Fibroblast of skin of right biceps (primary cell): Measurements from ENCODE around the gene SLFN11.
"Not testable (repeated sequence)": the region's sequence is repeated elsewhere in the genome, so short reads cannot be mapped to it uniquely, and the experiment has no call there.

ENCODE experiments used
- DNase-seq: peaks from one replicate; pipeline ENCODE4 v3.0.0-alpha.2; 2013

SLFN11 gene

DNA sequence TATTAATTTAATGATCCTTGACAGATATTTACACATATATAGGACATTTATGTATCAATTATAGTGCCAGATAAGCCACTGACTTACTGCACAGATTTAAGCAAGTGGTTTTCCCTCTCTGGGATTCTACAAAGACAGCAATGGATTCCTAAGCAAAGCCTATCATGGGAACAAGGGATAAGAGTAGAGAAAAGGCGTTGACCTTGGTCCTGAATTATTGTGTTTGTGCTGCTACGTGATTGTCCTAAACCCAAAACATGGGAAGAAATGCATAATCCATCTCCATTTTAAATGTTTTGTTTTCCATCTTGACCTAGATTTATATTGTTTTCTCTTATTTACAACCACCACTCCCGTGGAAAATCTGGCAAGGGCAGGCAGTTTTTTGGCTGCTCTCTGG lies 14.0 kb downstream of the SLFN11 start:
- no peak for DNase-seq

DNA sequence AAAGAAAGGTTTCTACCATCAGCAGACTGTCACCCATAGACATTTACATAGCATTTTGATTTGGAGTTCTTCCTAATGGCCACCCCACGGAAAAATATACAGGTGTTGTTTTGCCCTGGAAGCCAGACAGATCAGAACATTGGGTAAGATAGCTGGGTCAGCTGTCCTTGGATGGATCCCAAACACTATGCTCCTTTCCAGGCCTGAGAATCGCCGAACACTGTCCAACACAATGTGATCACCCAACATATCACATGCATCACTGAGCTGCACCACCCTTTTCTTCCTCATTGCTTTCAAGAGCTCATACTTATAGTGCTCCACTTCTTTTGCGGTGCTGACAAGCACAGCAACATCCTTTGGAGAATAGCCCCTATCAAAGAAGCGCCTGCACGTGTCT lies 21.1 kb downstream of the SLFN11 start:
- no peak for DNase-seq

DNA sequence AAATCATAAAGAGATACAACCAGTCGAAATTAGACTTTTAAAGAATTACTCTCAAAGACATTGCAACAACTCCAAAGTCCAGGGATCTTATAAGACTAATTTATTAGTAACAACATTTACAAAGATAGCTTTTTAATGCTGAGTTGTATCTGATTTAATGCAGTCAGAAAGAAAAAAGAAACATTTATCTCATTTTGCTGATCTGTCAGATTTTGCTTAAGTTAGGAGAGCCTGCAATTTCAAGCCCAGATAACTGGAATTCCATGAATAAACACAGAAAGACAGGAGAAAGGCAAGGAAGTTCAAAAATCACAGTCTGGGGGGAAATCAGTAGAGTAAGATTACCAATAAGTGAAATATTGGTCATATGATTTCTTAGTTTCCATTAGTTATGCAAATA lies 22.9 kb downstream of the SLFN11 start:
- no peak for DNase-seq

DNA sequence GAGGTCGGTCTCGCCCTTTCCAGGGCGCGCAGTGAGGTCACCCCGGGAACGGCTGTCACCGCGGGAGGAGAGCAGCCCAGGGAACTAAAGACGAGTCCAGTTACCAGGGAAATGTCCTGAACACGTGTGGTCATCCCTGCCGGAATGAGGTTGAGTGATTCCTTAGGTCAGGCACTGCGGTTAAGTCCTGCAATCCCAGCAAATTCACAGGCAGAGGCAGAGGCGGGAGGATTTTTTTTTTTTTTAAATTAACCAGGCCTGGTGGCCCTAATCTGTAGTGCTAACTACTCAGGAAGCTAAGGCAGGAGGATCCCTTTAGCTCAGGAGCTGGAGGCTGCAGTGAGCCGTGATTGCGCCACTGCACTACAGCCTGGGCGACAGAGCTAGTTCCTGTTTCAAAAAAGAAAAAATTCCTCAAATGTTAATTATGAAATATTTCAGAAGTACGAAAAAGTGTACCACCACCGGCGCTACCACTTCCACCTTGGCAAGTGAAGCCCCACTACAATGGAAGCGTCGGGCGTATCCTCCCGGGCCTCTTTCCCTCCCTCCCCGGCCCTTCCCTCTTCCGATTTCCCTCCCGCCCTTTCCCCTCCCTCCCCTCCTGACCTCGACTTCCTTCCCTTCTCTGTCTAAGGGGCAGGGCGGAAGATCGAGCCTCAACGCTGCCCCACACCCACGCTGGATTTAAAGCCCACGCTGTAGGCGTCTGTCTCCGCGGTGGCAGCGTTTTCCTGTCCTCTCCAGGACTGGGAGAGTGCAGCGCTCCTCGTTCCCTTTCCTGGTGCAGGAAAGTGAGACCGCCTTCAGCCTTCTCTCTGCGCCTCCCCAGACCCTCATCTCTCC lies 27.3 kb downstream of the SLFN11 start:
- DNase-seq = peak; percentile 56

DNA sequence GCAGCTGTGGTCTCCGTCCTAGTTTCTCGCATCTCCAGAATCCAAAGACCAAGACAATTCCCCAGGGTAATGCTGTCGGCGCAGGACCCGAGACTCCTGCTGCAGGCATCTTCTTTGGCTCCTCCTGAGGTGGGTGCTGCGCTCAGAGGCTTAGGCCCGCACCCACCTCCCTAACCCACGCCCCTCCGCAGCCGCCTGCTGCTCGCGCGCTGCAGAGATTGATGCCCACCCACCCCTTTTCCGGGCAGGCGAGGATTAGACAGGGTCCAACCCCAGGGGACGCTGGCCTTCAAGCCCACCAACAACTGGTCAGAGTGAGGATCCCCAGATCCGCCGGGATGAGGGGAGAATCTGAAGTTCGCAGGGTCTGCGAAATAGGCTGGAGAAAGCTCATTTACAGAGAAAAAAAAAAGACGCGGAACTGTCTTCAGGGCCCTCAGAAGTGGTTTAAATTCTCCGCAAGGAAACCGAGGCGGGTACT lies 27.9 kb downstream of the SLFN11 start:
- DNase-seq = no peak

DNA sequence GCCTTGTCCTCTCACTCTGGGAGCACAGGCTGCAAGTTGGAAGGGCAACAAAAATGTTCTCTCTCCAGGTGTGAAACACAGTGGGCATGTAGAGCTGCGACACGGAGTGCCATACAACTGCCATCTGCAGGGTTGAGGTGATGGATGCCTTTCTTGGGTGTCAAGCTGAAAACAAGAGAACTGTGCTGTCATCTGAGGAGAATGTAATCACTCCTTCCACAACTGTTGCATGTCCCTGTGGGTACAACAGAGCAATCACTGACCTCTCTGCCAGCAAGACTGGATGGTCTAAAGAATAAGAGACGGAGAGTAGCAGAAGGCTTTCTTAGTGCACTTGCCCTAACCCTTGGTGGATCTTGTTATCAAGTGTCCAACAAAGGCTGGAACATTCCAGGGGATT lies 29.2 kb downstream of the SLFN11 start:
- no peak for DNase-seq

DNA sequence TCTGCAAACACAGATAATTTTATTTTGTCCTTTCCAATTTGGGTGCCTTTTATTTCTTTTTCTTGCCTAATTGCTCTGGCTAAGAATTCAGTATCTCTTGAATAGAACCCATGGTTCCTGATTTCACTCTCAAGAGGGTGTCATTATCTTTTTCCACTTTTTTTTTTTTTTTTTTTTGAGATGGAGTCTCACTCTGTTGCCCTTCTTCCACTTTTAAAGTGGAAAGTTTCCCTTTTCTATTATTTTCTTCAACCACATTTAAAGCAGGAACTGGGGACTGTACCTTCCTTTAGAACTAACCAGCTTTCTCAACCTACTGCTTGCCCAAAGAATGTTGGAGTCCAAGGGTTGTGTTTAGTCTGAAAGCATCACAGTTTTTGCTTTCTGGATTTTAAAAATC lies 31.1 kb downstream of the SLFN11 start:
- DNase-seq = no peak

DNA sequence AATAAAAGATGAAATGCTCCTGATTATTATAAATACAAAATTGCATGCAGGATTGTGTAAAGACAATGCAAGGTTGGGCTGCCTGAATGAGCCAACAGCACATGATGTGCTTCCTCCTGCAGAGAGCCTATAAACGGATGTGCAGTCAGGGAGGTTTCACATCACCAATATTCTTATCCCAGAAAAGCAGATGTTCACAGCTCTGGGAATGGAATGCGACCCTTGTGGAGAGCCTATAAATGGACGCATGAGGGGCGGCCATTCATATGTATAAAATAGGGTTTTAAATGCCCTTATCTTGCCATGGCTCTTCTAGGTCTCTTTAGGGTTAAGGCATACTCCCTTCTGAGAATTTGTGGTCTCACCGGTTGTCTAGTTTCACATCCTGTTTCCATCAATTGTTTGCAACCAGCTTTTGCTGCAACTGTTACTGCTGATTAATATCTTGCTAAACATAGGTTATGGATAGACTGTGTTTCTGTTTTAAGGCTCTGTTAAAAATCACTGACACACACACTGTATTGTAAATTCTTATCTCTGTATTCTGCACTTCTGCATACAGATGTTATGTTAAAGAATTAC lies 31.9 kb downstream of the SLFN11 start:
- no peak for DNase-seq

DNA sequence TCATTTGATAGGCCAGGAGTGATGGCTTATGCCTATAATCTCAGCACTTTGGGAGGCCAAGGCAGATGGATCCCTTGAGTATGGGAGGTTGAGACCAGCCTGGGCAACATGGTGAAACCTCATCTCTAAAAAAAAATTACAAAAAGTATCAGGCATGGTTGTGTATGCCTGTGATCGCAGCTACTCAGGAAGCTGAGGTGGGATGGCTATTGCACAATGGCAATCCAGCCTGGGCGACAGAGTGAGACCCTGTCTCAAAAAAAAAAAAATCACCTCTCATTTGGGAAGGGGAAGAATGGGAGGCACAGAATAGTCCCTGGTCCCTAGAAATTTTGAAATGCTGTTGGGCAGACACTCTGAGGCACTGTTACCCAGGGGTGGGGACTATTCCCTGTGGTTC lies 35.2 kb downstream of the SLFN11 start:
- no peak for DNase-seq

DNA sequence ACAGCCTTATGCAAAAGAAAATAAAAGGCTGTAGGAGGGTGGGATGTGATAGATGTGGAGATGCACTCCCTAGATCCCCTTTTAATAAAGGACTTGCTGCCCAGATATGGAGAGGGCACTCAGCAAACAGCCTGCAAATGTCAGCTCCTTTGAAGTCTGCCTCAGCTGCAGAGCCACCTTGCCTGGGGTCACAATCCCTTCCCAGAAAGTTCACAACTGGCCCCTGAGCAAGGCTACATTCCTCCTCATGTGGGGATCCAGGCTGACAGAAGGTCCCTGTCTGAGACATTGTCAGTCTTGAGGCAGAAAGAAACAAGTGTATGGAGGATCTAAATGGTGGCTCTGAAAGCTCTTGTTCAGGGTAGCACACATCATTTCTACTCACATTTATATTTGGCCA lies 36.1 kb downstream of the SLFN11 start:
- DNase-seq = no peak

DNA sequence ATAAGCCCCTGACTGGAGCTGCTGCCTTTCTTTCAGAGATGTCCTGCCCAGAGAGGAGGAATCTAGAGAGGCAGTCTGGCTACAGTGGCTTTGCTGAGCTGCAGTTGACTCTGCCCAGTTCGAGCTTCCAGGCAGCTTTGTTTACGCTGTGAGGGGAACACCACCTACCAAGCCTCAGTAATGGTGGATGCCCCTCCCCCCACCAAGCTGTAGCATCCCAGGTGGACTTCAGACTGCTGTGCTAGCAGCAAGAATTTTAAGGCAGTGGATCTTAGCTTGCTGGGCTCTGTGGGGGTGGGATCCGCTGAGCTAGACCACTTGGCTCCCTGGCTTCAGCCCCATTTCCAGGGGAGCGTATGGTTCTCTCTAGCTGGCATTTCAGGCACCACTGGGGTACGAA lies 39.8 kb downstream of the SLFN11 start:
- DNase-seq = not testable (repeated sequence)

DNA sequence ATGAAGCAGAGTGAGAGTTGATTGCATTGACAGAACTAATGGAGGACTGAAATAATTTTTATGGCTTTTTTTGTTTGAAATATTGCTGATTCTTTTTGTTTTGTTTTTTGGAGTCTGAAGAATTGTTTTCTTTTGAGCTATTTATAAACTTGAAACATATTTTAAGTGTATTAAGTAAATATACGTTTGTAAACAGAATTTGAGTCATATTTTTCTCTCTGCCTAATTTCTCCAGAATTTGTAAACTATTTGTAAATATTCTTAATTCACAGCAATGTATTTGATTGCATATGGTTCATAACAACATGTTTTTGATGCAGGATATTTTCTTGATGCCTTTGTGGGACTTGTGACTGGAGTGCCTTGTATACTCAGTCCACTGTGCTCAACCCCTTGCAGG lies 50.7 kb downstream of the SLFN11 start:
- DNase-seq = no peak

DNA sequence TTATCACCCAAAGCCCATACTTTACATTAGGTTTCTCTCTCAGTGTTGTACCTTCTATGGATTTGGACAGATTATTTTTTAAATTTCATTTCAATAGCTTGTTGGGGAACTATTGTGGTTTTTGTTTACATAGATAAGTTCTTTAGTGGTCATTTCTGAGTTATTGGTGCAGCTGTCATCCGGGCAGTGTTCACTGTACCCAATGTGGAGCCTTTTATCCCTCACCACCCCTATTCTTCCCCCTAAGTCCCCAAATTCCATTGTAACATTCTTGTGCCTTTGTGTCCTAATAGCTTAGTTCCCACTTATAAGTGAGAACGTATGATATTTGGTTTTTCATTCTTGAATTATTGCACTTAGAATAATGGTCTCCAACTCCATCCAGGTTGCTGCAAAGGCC lies 57.5 kb downstream of the SLFN11 start:
- no peak for DNase-seq

DNA sequence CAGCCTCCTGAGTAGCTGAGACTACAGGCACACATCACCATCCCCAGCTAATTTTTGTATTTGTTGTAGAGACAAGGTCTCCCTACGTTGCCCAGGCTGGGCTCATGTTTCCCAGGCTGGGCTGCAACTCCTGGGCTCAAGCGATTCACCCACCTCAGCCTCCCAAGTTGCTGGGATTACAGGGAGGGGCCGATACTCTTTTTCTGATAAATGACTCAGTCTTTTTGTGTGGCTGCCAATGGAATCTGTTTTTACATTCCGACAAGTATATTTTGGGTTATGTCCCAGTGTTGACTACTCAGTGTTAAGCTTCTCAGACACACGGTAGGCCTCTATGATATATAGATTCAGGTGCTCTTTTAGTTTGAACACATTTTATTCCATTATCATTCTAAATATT lies 58.1 kb downstream of the SLFN11 start:
- peak; percentile 96 for DNase-seq

DNA sequence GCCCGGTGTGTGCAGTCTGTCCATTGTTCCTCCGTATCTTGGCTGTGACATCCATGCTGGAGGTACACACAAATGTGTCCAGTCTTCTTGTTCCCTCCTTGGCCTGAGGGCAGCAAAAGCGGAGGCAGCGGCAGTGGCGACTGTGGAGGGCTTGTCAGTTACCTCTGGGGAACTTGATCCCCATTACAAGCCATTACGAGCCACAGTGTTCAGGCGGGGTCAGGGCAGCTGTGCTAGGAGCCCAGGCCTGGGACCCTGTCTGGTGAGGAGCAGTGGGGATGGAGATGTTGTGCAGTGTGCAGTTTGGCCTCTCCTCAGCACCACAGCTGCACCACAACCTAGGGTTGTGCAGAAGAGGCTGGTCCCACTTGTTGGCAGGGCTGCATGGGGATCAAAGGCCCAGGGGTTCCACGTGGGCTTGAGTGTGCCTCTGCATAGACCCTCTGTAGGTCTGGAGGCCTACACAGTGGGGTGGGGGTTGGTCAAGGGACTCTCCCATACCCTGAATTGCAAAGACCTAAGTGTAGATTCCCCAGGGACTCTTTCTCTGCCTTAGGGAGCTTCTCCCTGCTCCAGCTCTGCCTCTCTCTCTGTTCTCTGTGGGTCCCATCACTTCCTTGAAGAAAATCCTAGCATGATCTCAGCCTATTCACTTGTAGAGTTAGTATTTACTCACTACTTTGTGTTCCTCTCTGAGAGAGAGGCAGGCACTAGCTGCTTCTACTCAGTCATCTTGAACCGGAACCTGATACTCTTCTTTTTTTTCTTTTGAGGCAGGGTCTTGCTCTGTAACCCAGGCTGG lies 58.8 kb downstream of the SLFN11 start:
- DNase-seq = peak; percentile 10

DNA sequence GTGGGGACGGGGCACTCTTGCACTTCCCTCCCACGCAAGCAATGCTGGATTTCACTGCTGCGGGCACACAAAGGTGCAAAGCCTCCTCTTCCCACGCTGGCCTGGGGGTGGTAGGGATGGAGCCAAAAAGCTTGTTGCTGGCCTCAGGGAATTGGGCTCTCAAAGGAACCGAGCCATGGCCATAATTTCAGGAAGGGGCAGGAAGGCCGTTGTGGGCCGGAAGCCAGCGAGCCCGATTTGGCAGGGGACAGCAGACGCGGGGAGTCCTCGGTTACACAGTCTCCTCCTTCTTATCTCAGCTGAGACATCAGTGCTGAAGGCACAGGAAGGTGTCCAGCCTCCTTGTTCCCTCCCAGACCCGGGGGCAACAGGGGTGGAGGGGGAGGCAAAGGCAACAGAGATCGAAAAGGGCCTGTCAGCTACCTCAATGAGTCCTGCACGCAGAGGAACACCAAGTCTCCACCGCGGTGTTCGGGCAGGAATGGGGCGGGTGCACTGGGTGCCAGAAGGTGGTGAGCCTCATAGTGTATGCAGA lies 59.5 kb downstream of the SLFN11 start:
- no peak for DNase-seq

DNA sequence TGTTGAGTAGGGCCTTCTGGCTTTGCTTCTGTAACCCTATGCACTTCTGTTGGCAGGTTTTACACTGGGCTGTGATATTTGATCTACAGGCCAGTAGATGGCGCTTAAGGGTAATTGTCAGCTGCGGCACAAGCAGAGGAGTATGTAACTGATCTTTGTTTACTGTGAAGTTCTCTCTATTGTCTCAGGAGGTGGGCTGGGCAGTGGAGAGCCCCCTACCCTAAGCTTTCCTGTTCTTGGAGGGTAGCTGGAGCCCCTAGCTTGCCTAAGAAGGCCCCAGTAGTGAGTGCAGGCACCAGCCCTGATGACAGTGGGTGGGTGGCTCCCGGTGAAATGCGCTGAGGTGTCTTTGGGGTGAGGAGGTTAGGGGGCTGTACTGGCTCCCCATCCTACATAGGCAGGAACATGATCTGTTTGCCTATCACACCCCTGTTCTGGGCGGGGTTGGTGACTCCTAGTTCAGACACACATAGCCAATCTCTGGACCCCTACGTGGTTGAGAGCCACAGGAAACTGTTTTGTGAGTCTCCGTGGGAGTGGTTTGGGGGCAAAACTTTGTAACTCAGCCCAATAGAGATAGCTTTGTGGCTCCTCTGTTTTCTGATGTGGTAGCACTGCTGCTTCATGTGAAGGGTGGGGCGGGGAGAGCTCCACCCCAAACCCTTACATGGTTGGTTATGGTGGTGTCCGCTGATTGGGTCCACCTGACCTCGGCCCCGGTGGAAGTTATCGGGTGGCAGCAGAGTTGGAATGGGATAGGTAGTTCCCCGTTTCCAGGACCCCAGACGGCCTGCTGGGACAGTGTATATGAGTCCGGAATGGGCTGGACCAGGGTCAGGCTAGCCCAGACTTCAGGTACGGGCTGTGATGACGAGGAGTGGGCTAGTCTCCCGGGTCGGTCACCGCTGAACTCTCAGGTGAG lies 60.4 kb downstream of the SLFN11 start:
- peak; percentile 68 for DNase-seq

DNA sequence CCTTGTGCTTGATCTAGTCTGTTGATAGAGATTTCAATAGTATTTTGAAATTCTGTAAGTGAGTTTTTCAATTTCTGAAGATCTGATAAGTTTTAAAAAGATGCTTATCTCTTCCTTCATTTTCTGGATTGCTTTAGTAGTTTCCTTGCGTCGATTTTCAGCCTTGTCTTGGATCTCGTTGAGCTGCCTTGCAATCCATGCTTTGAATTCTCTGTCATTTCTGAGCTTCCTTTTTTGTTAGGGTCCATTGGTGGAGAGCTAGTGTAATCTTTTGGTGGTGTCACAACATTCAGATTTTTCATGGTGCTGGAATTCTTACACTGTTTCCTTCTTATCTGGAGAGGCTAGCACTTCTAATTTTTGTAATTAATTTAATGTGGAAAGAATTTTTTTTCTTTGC lies 61.1 kb downstream of the SLFN11 start:
- DNase-seq = no peak

DNA sequence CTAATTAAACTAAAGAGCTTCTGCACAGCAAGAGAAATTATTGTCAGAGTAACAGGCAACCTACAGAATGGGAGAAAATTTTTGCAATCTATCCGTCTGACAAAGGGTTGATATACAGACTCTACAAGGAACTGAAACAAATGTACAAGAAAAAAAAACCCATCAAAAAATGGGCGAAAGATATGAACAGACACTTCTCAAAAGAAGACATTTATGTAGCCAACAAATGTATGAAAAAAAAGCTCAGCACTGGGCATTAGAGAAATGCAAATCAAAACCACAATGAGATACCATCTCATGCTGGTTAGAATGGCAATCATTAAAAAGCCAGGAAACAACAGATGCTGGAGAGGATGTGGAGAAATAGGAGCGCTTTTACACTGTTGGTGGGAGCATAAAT lies 64.1 kb downstream of the SLFN11 start:
- not testable (repeated sequence) for DNase-seq
